Right lobe of liver (tissue), 6 donors: ENCODE measurements around the gene AQR. TPM values are rescaled to one million over a fixed set of nuclear protein-coding genes. Genes with fewer than 3 reads are reported as not detected.
"Not testable (repeated sequence)": the region's sequence is repeated elsewhere in the genome, so short reads cannot be mapped to it uniquely, and the experiment has no call there.

Source experiments
- ATAC-seq, 4 donors: fragments of 200-7000 bp; cut with Tn5 transposase; one replicate each; pipeline ENCODE4 v1.9.1; 2020; ENCODE audit warnings: mild to moderate bottlenecking in 4 of 4, moderate library complexity in 4 of 4
- DNase-seq, 3 donors: peaks; one replicate each; pipeline ENCODE4 v3.0.0-alpha.2; 2020
- H3K27ac ChIP-seq, 3 donors: fragments of 200-600 bp; one replicate each; pipeline ENCODE4 v1.8.0; 2022
- H3K27me3 ChIP-seq, 2 donors: fragments of 200-600 bp; one replicate each; pipeline ENCODE4 v1.8.0; 2022
- H3K36me3 ChIP-seq, 4 donors: fragments of 200-600 bp; sonication (generic) in 1 of 4; one replicate each; pipeline versions ENCODE4 v1.5.1 to v1.8.0; 2017 to 2022; ENCODE audit warnings: control low read depth in 1 of 4
- H3K4me1 ChIP-seq, 4 donors: fragments of 200-600 bp; sonication (generic) in 1 of 4; one replicate each; pipeline versions ENCODE4 v1.5.1 to v1.8.0; 2017 to 2022; ENCODE audit warnings: control low read depth in 1 of 4
- H3K4me3 ChIP-seq, 3 donors: fragments of 200-600 bp; one replicate each; pipeline ENCODE4 v1.8.0; 2022
- H3K9me3 ChIP-seq, 4 donors: fragments of 200-600 bp; sonication (generic) in 1 of 4; one replicate each; pipeline versions ENCODE4 v1.5.1 to v1.8.0; 2017 to 2022; ENCODE audit warnings: control low read depth in 1 of 4
- CTCF ChIP-seq, 4 donors: fragments of 200-600 bp in 3 of 4; fragments of 450-650 bp in 1 of 4; IDR thresholded peaks; one replicate each; pipeline versions ENCODE4 v1.5.1 to v1.8.0; 2016 to 2022; ENCODE audit warnings: antibody characterized with exemption in 4 of 4, mild to moderate bottlenecking in 2 of 4
- POLR2A ChIP-seq: fragments of 450-650 bp; IDR thresholded peaks from one replicate; pipeline ENCODE4 v1.6.1; 2017; ENCODE audit warnings: antibody characterized with exemption, mild to moderate bottlenecking
- WGBS: methylation state at CpG from one replicate; pipeline ENCODE4 v1.1.6; 2018; ENCODE audit warnings: low coverage, low lambda C conversion rate; ENCODE audit not compliant: insufficient coverage; ENCODE audit errors: missing lambda C conversion rate; 5-methylcytosine and 5-hydroxymethylcytosine counted together
- intact Hi-C, 2 donors: fragments of 100-400 bp; cut with DNase I; formaldehyde crosslinking; loops; one replicate each; pipeline versions ENCODE4 v1.11.2 to v1.14.1; 2022
- total RNA-seq, 6 experiments: library from RNA; depleted of rRNA in 2 of 6; stranded (reverse); fragments of >200 nt in 2 of 6; fragmentation: NEBNext Ultra II Directional in 3 of 6; extraction: Animal tissue kit (Norgen Biotek cat#: 25700) in 3 of 6; gene quantifications; one replicate each; pipeline versions ENCODE4 v1.1.0 to v1.2.4, GENCODE V29; 2016 to 2023
- donor health status: DM: no; HTN: yes; CAD: no.
- donor health status: DM: no; HTN: no; CAD: no.
- donor health status: DM: no; HTN: no; CAD: no.
- donor health status: DM: no; HTN: yes; CAD: no.
- donor health status: DM: no; HTN: yes; CAD: no.

The AQR gene
- total RNA-seq, 6 experiments from 2014 or later, result 9.1 to 15.3 (median 11.8) TPM

GRCh38 chr15:34976073-34976472 lies 6.5 kb upstream of the AQR start:
- ATAC-seq (no peak), DNase-seq (no peak)
- Histone ChIP-seq H3K4me1 (no peaks in the 10 kb centered on the region), H3K4me3 (no peak overlapping the region), H3K27ac (no peak overlapping the region), H3K27me3 (no peaks in the 10 kb centered on the region), H3K36me3 (peaks cover 0 to 3% (median 0%) of the 10 kb centered on the region in 4 donors), H3K9me3 (no peaks in the 10 kb centered on the region)
- WGBS, result 85% methylated on average over 2 of the region's 2 CpGs
- intact Hi-C loops, result no loop called here
- TF ChIP-seq CTCF (IDR thresholded peaks at IDR 0.05) (no peak), POLR2A (no peak)

GRCh38 chr15:34973512-34973911 lies 4.0 kb upstream of the AQR start:
- Histone ChIP-seq H3K36me3 (no peaks in the 10 kb centered on the region), H3K27me3 (no peaks in the 10 kb centered on the region), H3K4me3 (no peak overlapping the region), H3K9me3 (no peaks in the 10 kb centered on the region), H3K4me1 (peaks cover 0 to 3% (median 0%) of the 10 kb centered on the region in 4 donors), H3K27ac (no peak overlapping the region)
- intact Hi-C loops, result no loop called here
- 71% methylated on average over 2 of the region's 2 CpGs for WGBS
- DNase-seq, result no peak
- TF ChIP-seq CTCF (IDR thresholded peaks at IDR 0.05), result no peak
- TF ChIP-seq POLR2A, result no peak
- ATAC-seq, result no peak

DNA sequence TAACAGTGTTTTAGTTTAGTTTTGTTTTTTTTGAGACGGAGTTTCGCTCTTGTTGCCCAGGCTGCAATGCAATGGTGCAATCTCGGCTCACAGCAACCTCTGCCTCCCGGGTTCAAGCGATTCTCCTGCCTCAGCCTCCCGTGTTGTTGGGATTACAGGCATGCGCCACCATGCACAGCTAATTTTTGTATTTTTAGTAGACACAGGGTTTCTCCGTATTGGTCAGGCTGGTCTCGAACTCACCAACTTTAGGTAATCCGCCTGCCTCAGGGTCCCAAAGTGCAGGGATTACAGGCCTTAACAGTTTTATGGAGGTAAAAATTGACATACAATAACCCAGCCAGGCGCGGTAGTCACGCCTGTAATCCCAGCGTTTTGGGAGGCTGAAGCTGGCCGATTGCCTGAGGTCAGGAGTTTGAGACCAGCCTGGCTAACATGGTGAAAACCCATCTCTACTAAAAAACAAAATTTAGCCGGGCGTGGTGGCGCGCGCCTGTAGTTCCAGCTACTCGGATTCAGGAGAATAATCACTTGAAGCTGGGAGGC lies 629 bp upstream of the AQR start:
- intact Hi-C loops, DNase-seq, H3K9me3 ChIP-seq, H3K27me3 ChIP-seq, H3K36me3 ChIP-seq: not testable (repeated sequence)
- Histone ChIP-seq H3K4me1 (peaks cover 0 to 15% (median 0%) of the 10 kb centered on the region in 4 donors), H3K4me3 (peak overlapping the region; percentile 50 to 90 (median 78)), H3K27ac (peak overlapping the region in 1 of 3 donors; percentile 51)
- WGBS, result 68% methylated on average over 12 of the region's 21 CpGs
- ATAC-seq, result peak in 1 of 4 donors; percentile 11

DNA sequence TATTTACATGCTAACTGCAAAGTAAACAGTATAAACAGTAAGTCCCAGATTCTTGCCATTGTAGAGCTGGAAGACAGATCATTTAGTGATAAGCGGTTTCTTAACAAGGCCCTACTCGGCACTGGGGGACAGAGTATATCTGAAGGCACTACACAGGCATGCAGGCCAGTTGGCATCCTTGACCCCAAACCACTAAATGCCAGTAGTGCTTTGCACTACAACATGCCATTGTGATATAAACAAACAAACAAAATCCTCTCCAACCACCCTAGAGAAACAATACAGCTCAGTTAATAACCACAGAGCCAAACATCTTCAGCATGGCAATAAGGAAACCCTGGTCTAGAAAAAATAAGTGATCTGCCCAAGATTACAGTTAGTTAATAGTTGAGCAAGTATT lies 5.3 kb downstream of the AQR start:
- intact Hi-C loops, result no loop called here
- H3K4me3 ChIP-seq, result no peak overlapping the region
- peaks cover 0 to 12% (median 0%) of the 10 kb centered on the region in 4 donors for H3K36me3 ChIP-seq
- no peak for TF ChIP-seq CTCF (IDR thresholded peaks at IDR 0.05)
- no peak for TF ChIP-seq POLR2A
- no peaks in the 10 kb centered on the region for H3K27me3 ChIP-seq
- H3K27ac ChIP-seq, result no peak overlapping the region
- H3K9me3 ChIP-seq, result no peaks in the 10 kb centered on the region
- WGBS, result no CpG with 5 or more reads among the region's 2 CpGs
- no peak for ATAC-seq
- DNase-seq, result no peak
- H3K4me1 ChIP-seq, result peaks cover 0 to 15% (median 0%) of the 10 kb centered on the region in 4 donors

DNA sequence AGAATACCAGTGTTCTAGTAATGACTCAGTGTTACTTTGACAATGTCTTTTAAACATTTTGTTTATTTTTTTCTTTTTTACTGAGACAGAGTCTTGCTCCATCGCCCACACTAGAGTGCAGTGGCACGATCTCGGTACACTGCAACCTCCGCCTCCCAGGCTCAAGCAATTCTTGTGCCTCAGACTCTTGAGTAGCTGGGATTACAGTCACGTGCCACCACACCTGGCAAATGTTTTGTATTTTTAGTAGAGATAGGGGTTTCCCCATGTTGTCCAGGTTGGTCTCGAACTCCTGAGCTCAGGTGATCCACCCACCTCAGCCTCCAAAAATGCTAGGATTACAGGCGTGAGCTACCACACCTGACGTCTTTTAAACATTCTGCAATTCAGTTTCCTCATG lies 15.7 kb downstream of the AQR start:
- Histone ChIP-seq H3K27ac (no peak overlapping the region), H3K9me3 (no peaks in the 10 kb centered on the region), H3K27me3 (no peaks in the 10 kb centered on the region), H3K4me1 (no peaks in the 10 kb centered on the region), H3K36me3 (peaks cover 0 to 17% (median 1%) of the 10 kb centered on the region in 4 donors), H3K4me3 (no peak overlapping the region)
- 88% methylated on average over 7 of the region's 8 CpGs for WGBS
- no peak for TF ChIP-seq POLR2A
- no peak for TF ChIP-seq CTCF (IDR thresholded peaks at IDR 0.05)
- ATAC-seq (no peak), DNase-seq (no peak)
- intact Hi-C loops, result no loop called here
